IPS-NIHi7 (cell line): ENCODE measurements around the gene MSANTD2.

Source experiments
- DNase-seq: peaks from one replicate; pipeline ENCODE4 v3.0.0; 2012; ENCODE audit warnings: mixed read lengths; ENCODE audit errors: extremely low spot score

The MSANTD2 gene

DNA sequence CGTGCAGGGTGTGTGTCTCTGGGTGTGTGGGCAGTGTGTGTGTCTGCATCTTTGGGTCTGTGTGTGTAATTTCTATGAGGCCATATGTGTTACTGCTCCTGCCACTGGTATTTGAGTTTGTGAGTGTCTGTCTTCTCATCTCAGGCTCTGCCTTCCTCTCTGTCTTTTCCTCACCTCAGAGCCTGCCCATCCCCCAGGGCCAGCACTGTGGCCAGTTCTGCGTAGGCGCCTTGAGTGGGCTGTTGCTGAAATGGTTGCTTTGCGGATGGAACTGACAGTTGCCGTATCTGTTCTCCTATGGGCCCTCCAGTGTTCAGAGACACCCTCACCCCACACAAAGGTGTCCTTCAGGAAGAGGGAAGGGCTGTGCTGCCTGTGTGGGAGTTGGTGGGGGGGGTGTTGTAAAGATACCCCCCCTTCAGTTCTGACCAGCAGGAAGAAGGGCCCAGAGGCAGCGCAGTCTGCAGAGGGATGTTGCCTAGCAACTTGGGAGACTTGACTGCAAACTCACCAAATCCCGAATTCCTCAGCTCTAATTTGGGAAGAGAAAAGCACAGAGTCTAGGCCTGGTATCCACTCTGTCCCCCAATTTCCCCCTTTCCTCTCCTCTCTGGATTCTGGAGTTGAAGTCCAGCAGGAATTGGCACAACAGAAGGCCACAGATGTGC, 62.4 kb downstream of the MSANTD2 start:
- DNase-seq = no peak

- no peak for DNase-seq
Observed at GRCh38 chr11:124736736-124737135, 63.5 kb downstream of the MSANTD2 start.

DNA sequence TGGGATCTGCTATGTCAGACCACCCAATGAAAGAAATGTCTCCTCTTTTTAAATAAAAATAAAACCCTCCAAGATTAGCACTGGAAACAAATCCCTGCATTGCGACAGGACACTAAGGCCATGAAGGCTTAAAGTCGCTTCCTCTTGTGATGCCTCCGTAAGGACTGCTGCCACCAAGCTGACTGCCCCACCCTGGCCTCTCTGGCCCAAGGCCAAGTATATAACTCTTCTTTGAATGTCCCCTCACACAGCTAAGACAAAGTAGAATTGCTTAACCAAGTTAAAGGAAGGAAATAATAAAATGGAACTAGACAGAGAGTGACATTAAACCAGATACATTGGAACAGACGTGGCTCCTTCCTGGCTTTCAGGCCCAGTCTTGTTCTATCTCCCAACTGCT, 68.0 kb downstream of the MSANTD2 start:
- DNase-seq = no peak

GRCh38 chr11:124729571-124729970, 70.6 kb downstream of the MSANTD2 start:
- no peak for DNase-seq

DNA sequence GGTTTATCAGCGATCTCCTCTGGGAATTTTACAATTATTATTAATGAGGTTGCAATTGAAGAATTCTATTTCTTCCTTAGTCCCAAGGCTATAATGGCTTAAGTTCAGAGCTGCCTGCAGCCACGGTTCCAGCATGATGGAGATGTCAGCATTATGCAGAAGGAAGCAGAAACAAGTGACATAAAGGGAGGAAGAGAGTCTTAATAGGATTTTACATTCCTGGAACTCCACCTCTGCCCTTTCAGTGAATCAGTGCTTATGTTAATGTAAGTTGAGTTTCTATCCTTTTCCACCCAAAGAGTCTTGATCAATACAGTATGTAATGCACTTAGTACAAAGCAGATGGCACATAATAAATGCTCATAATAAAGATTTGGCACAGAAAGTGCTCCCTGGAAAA, 72.1 kb downstream of the MSANTD2 start:
- DNase-seq = no peak

DNA sequence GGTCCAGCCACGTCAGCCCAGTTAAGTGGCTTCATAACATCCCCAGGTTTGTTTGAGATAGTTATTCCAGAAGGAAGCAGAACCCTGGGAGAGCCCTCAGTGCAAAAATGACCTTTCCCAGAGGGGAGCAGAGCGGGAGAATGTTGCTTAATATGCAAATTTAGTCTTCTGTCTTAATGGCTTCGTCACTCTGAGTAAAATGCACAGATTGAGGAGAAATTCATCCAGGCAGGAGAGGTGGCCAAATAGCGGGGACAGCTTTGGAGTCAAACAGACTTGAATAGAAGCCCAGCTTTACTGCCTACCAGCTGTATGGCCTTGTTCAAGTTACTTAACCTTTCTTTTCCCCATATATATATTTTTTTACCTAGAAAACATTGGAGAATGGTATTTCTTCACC, 72.7 kb downstream of the MSANTD2 start:
- no peak for DNase-seq

DNA sequence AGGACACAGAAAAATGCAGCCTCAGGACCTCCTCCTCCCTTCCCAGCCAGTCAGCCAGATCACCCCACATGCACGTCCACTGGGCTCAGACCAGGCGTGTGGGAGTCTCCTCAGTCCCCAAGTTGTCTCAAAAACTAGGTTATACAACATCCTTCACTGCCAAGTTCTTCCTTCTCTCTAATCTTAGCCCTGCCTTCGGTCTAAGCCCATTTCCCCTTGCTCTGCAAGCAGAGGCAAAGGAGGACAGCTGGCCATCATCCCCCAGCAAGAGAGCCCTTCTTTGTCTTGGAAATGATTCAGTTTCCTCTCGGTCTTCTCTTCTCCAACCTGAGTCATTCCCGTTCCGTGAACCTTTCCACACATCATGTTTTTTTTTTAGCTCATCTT, 74.5 kb downstream of the MSANTD2 start:
- DNase-seq = no peak

DNA sequence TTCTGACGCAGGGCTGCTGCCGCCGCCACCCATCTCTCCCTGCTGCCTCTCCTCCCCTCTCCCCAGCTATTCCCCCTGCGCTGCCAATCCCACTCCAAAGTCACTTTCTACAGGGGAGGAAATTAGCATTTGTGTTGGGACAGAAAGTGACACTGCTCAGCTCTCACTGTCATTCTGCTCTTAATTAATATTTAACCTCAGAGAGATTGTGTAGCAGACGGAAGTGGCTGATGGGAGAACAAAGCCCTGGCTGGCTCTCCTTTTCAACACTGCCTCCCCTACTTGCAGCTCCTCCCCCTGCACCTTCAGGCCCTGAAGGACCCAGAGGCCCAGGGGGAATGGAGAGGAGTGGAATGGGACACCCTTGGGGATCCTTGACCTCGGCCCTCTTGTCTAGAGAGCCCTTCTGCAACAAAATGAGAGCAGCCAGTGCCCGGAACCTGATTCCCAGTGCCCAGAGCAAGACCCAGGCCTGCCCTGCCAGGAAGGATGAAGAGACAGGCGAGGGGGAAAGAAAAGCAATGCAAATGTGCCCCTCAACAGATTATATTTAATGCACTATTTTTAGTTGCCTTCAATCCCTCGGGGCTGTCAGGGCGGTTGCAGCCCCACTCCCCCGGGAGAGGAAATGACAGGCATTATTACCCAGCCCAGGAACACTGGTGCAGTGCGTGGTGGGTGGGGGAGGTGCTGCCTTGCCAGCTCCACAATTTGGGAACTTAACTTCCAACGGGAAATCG, 75.1 kb downstream of the MSANTD2 start:
- no peak for DNase-seq

DNA sequence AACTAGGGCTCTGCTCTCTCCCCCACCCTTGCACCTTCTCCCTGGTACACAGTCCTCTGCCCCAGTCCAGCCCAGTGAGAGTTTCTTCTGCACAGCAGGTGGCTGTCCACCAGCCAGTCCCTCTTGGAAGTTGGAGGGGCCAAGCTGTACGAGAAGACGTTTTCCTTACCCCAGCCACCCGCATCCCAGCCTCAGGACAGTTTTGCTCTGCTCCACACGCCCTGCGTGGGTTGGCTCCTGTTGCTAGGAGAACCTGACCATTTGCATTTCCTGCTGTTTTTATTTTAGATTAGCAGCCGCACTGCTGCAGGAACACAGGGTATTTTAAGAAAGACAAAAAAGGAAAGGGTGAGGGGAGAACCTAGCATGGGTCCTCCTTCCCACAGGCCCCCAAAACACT, 78.0 kb downstream of the MSANTD2 start:
- DNase-seq = no peak

- no peak for DNase-seq
Observed at GRCh38 chr11:124719534-124719933, 80.7 kb downstream of the MSANTD2 start.

DNA sequence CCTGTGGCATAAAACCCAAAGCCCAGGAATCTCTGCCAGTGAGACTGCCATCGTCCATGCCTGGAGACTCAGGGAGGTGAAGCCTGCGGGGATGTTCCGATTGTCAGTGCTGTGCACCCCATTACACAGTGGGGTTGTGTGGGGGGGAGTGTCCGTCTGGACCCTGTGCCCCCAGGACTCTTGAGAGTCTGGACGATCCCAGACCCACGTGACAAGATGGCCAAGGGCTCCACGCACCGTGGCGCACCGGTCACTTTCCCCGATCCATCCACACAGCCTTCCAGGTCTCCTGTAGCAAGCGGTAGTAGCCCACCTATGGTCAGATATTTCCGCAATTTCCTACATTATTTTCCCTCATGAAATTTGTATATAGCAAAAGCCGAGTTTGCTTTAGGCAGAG, 81.4 kb downstream of the MSANTD2 start:
- no peak for DNase-seq

- peak; percentile 59 for DNase-seq
Observed at GRCh38 chr11:124717786-124718651, 82.2 kb downstream of the MSANTD2 start.

GRCh38 chr11:124717421-124717785, 82.8 kb downstream of the MSANTD2 start:
- no peak for DNase-seq

DNA sequence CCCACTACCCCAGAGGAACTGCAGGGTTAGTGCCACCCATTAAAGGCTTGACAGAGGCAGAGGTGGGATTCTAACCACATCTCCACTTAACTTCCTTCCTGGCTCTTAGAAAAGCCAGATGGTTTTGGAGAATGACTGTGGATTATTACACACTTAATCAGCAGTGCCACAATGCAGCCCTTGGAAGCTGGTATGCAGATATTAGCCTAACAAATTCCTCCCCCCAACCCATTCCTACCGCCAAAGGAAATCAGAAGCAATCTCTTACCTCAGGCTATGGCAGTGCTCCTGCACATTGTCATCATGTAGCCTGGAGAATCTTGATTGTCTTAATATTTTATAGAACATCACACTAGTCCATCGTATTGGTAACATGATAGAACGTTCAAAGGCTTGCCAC, 83.6 kb downstream of the MSANTD2 start:
- no peak for DNase-seq
